Endothelial cell of umbilical vein (primary cell): ENCODE data around the gene TEP1. TPM values are rescaled to one million over a fixed set of nuclear protein-coding genes. Genes with fewer than 3 reads are reported as not detected.

ENCODE experiments used
- BruUV-seq: library from RNA; stranded (reverse); fragments of 400-500 nt; replicated peaks from 2 replicates; lab custom pipeline; 2021; lab: Mats Ljungman, UMichigan
- CTCF ChIA-PET: fragments of 300-600, 350-600 bp; sonication (Branson Sonifier 250); formaldehyde crosslinking; loops from one replicate; lab custom pipeline; 2021; ENCODE audit warnings: antibody characterized with exemption, inconsistent platforms; lab: Charles Lee
- POLR2A ChIA-PET: fragments of 300-600, 350-600 bp; sonication (Branson Sonifier 250); formaldehyde crosslinking; loops from one replicate; lab custom pipeline; 2021; ENCODE audit warnings: antibody characterized with exemption, inconsistent platforms; lab: Charles Lee
- DNase-seq: peaks from one replicate; pipeline ENCODE4 v3.0.0-alpha.2; 2011; ENCODE audit warnings: low read depth, low spot score
- FAIRE-seq: peaks from 2 replicates; lab custom pipeline; 2011; peaks lifted over from hg19 to GRCh38; lab: Jason Lieb, UNC
- H2AFZ ChIP-seq: 2 replicates; pipeline ENCODE4 v1.6.0; 2012; ENCODE audit warnings: low read depth, low read length, control low read depth, inconsistent platforms
- H3K27ac ChIP-seq: 2 replicates; pipeline ENCODE4 v1.5.1; 2011; ENCODE audit warnings: low read depth, mild to moderate bottlenecking, control low read depth, low read length, moderate library complexity; ENCODE audit not compliant: insufficient read depth
- H3K27me3 ChIP-seq, 2 experiments: 2 replicates each; pipeline versions ENCODE4 v1.6.0 to v1.6.1; 2011; ENCODE audit warnings: low read length in 2 of 2, mixed read lengths in 1 of 2; ENCODE audit not compliant: control insufficient read depth in 2 of 2, insufficient read depth in 2 of 2
- H3K36me3 ChIP-seq, 2 experiments: 2 replicates in 1 of 2; 3 replicates in 1 of 2; pipeline ENCODE4 v1.5.1; 2011; ENCODE audit warnings: low read length in 2 of 2, mild to moderate bottlenecking in 1 of 2, moderate library complexity in 1 of 2; ENCODE audit not compliant: control insufficient read depth in 2 of 2, insufficient read depth in 2 of 2; ENCODE audit errors: extremely low read depth in 1 of 2
- H3K4me1 ChIP-seq: 3 replicates; pipeline ENCODE4 v1.5.1; 2011; ENCODE audit warnings: mild to moderate bottlenecking, low read length; ENCODE audit not compliant: control insufficient read depth, insufficient read depth; ENCODE audit errors: extremely low read depth
- H3K4me2 ChIP-seq: 2 replicates; pipeline ENCODE4 v1.6.1; 2011; ENCODE audit warnings: low read length, control low read depth, mixed read lengths; ENCODE audit not compliant: insufficient read depth
- H3K4me3 ChIP-seq, 3 experiments: fragments of 200-600 bp in 1 of 3; sonication (generic), shearing (Covaris generic) in 1 of 3; replicated peaks in 1 of 3; 2 replicates each; pipeline ENCODE4 v1.5.1; 2011 to 2016; ENCODE audit warnings: control low read depth in 3 of 3, low read length in 3 of 3, mild to moderate bottlenecking in 2 of 3, inconsistent platforms in 1 of 3, low read depth in 1 of 3, moderate library complexity in 1 of 3; ENCODE audit not compliant: insufficient read depth in 1 of 3
- H3K79me2 ChIP-seq: 2 replicates; pipeline ENCODE4 v1.6.0; 2012; ENCODE audit warnings: low read length, inconsistent platforms; ENCODE audit not compliant: control insufficient read depth, insufficient read depth
- H3K9ac ChIP-seq: replicated peaks from 2 replicates; pipeline ENCODE3; 2011; ENCODE audit warnings: low read length, control low read depth; ENCODE audit not compliant: insufficient read depth; ENCODE audit errors: extremely low read depth
- H3K9me1 ChIP-seq: replicated peaks from 3 replicates; pipeline ENCODE4 v1.6.0; 2011; ENCODE audit warnings: mild to moderate bottlenecking, low read length; ENCODE audit not compliant: control insufficient read depth, insufficient read depth; ENCODE audit errors: extremely low read depth
- H3K9me3 ChIP-seq: replicated peaks from 2 replicates; pipeline ENCODE4 v1.5.1; 2012; ENCODE audit warnings: low read length, inconsistent platforms; ENCODE audit not compliant: control insufficient read depth, insufficient read depth
- H4K20me1 ChIP-seq: replicated peaks from 2 replicates; pipeline ENCODE3; 2011; ENCODE audit warnings: mild to moderate bottlenecking, low read length; ENCODE audit not compliant: control insufficient read depth, insufficient read depth; ENCODE audit errors: extremely low read depth
- EZH2 ChIP-seq: IDR thresholded peaks from 2 replicates; pipeline ENCODE4 v1.6.1; 2012; ENCODE audit warnings: borderline replicate concordance, low read depth, mild to moderate bottlenecking, moderate library complexity, low read length, inconsistent platforms; ENCODE audit not compliant: severe bottlenecking
- JUN ChIP-seq: IDR thresholded peaks from 2 replicates; pipeline ENCODE4 v1.6.1; 2011; ENCODE audit warnings: borderline replicate concordance, low read depth; ENCODE audit not compliant: insufficient read length, insufficient read depth
- dilution Hi-C: fragments of 300-500 bp; cut with MboI; formaldehyde crosslinking; loops from one replicate; pipeline ENCODE4 v1.15.0; 2019; ENCODE audit warnings: low sequenced_read_pairs; ENCODE audit not compliant: extremely low pct_ligation_motif_present
- intact Hi-C: fragments of 100-400 bp; cut with micrococcal nuclease; formaldehyde crosslinking; loops from one replicate; pipeline ENCODE4 v1.10.0; 2022
- polyA plus RNA-seq, 4 experiments: library from polyadenylated mRNA; depleted of rRNA in 3 of 4; stranded (reverse) in 3 of 4; unstranded in 1 of 4; fragments of >200 nt; gene quantifications; 2 replicates each; pipeline versions ENCODE4 v1.2.1 to v1.2.3, GENCODE V29; 2011 to 2012; ENCODE audit warnings: missing spikeins in 1 of 4
- total RNA-seq: library from RNA; stranded (reverse); gene quantifications from 2 replicates; pipeline ENCODE4 v1.2.3, GENCODE V29; 2021
- TF ChIP-seq, protein P1 (sequence below): IDR thresholded peaks from 2 replicates; pipeline ENCODE4 v1.6.1; 2011; ENCODE audit not compliant: insufficient read depth, insufficient read length
- TF ChIP-seq, protein P2 (sequence below), 2 donors: IDR thresholded peaks; 1 replicate in 1 of 2; 2 replicates in 1 of 2; pipeline ENCODE4 v1.5.1; 2011; ENCODE audit warnings: low read length in 2 of 2, mild to moderate bottlenecking in 2 of 2, moderate library complexity in 2 of 2, control low read depth in 1 of 2, inconsistent platforms in 1 of 2, low read depth in 1 of 2; ENCODE audit not compliant: insufficient read depth in 1 of 2; ENCODE audit errors: extremely low read depth in 1 of 2

TEP1 gene
- total and polyA plus RNA-seq, 2 donors (not counting 3 experiments of a cell fraction or from before 2014, with no cell fraction given), result 19.6 to 44.6 TPM

DNA sequence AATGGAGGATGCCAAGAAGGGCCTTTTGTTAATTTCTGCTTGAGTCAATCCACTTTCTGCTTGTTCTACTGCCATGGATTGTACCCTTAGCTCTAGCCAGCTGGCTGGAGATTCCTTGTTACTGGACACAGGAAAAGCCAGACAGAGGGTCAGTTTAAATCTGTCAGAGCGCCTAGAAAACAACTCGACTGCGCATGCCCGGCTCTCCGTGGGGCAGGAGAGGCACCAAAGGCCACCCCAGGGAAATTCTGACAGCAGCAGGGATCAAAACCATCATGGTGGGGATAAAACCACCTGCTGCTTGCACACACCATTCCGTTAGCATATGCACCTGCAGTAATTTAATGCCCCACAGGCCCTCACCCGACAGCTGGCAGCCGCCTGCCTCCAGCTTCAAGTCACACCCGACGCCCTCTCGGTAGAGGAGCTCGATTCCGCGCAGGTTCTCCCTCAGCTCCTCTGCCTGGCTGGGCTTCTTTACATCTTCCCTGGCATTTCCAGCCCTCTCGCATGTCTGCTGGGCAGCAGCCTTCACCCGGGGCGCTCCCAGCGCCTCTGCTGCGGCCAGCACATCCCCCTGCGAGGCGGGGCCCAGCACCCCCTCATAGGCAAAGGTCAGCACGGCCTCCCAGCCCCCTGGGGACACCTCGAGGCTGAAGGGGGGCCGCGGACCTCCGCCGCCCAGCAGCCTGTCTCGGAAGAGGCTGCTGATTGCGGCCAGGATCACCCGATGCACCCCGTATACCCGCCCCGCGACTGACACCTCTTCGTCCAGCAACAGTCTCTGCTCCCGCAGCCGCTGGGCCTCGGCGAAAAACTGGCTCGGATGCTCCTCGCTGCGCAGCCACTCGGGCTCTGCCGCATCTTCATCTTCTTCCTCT is 21.6 kb upstream of the TEP1 start:
- ChIA-PET CTCF (interaction anchor here (1.6 kb wide), 1 partner anchor 19 kb away, joined by 5 read pairs; no protein-coding TSS in a partner anchor), POLR2A (interaction anchor here (1.1 kb wide), 1 partner anchor 27 kb away, joined by 3 read pairs; the partner anchor contains the start of gene PIP4P1)
- Histone ChIP-seq H3K4me3 (no peak overlapping the region), H3K27me3 (peaks cover 6 to 16% of the 10 kb centered on the region in 2 experiments), H3K36me3 (no peaks in the 10 kb centered on the region), H2AFZ (no peak overlapping the region), H4K20me1 (no peaks in the 10 kb centered on the region), H3K9me3 (no peaks in the 10 kb centered on the region), H3K79me2 (no peaks in the 10 kb centered on the region), H3K4me1 (no peaks in the 10 kb centered on the region), H3K4me2 (no peak overlapping the region), H3K9ac (no peak overlapping the region), H3K9me1 (no peaks in the 10 kb centered on the region), H3K27ac (no peak overlapping the region)
- intact Hi-C loops (no loop called here), dilution Hi-C loops (no loop called here)
- TF ChIP-seq, protein P1, sequence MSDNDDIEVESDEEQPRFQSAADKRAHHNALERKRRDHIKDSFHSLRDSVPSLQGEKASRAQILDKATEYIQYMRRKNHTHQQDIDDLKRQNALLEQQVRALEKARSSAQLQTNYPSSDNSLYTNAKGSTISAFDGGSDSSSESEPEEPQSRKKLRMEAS, result no peak
- TF ChIP-seq, protein P2, sequence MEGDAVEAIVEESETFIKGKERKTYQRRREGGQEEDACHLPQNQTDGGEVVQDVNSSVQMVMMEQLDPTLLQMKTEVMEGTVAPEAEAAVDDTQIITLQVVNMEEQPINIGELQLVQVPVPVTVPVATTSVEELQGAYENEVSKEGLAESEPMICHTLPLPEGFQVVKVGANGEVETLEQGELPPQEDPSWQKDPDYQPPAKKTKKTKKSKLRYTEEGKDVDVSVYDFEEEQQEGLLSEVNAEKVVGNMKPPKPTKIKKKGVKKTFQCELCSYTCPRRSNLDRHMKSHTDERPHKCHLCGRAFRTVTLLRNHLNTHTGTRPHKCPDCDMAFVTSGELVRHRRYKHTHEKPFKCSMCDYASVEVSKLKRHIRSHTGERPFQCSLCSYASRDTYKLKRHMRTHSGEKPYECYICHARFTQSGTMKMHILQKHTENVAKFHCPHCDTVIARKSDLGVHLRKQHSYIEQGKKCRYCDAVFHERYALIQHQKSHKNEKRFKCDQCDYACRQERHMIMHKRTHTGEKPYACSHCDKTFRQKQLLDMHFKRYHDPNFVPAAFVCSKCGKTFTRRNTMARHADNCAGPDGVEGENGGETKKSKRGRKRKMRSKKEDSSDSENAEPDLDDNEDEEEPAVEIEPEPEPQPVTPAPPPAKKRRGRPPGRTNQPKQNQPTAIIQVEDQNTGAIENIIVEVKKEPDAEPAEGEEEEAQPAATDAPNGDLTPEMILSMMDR (IDR thresholded peaks at IDR 0.05; ENCODE audit: extremely low read depth in 1 of 2, insufficient read depth in 1 of 2, low read depth in 1 of 2, low read length in 2 of 2), result no peak
- TF ChIP-seq JUN, result no peak
- TF ChIP-seq EZH2, result no peak
- BruUV-seq, result no TSS peak
- FAIRE-seq, result no peak
- DNase-seq, result peak; percentile 54
